ENCODE measurements around the gene KRTAP1-3.

The KRTAP1-3 gene

DNA sequence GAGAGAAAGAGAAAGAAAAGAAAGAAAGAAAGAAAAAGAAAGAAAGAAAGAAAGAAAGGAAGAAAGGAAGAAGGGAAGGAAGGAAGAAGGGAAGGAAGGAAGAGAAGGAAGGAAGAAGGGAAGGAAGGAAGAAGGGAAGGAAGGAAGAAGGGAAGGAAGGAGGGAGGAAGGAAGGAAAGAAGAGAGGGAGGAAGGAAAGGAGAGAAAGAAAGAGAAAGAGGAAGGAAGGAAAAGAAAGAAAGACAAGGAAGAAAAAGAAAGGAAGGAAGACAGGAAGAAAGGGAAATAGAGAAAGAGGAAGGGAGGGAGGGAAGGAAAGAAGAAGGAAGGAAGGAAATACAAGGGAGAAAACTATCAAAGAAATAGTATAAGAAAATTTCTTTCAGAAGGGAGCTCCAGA is 42.1 kb upstream of the KRTAP1-3 start:
- Histone ChIP-seq H3K27ac (ENCODE audit: low read depth, low read length) (no peak overlapping the region), H2BK120ac (ENCODE audit: insufficient read depth, low read length, poor library complexity) (no peak overlapping the region), H3K9ac (ENCODE audit: low read length) (no peak overlapping the region), H3K79me2 (ENCODE audit: control insufficient read depth, insufficient read depth, low read length, poor library complexity) (no peaks in the 10 kb centered on the region), H2BK12ac (ENCODE audit: low read length) (no peak overlapping the region), H3K4me2 (ENCODE audit: low read length) (no peak overlapping the region), H3K9me3 (ENCODE audit: insufficient read depth, low read depth, low read length) (no peaks in the 10 kb centered on the region), H3K4me3 (ENCODE audit: low read depth, low read length) (no peak overlapping the region), H4K91ac (ENCODE audit: low read depth, low read length) (no peak overlapping the region), H3K18ac (ENCODE audit: low read length) (no peak overlapping the region), H4K8ac (ENCODE audit: low read depth, low read length) (no peak overlapping the region), H4K12ac (ENCODE audit: low read depth, low read length) (no peak overlapping the region), H3K4ac (ENCODE audit: low read depth, low read length) (no peak overlapping the region), H2AK5ac (ENCODE audit: low read length) (no peak overlapping the region), H3K14ac (ENCODE audit: low read length) (no peak overlapping the region), H3K23ac (ENCODE audit: low read length) (no peak overlapping the region), H2BK5ac (ENCODE audit: low read depth, low read length, poor library complexity) (no peak overlapping the region), H3K79me1 (ENCODE audit: low read length) (no peaks in the 10 kb centered on the region), H2AFZ (ENCODE audit: insufficient read depth, low read length, poor library complexity) (no peak overlapping the region), H3K36me3 (ENCODE audit: control insufficient read depth in 1 of 2, insufficient read depth in 2 of 2, low read length in 2 of 2) (no peaks in the 10 kb centered on the region), H3K27me3 (ENCODE audit: insufficient read depth, low read length) (no peaks in the 10 kb centered on the region), H3K4me1 (ENCODE audit: control insufficient read depth in 1 of 2, insufficient read depth in 2 of 2, low read length in 2 of 2) (no peaks in the 10 kb centered on the region)
- DNase-seq = no peak

DNA sequence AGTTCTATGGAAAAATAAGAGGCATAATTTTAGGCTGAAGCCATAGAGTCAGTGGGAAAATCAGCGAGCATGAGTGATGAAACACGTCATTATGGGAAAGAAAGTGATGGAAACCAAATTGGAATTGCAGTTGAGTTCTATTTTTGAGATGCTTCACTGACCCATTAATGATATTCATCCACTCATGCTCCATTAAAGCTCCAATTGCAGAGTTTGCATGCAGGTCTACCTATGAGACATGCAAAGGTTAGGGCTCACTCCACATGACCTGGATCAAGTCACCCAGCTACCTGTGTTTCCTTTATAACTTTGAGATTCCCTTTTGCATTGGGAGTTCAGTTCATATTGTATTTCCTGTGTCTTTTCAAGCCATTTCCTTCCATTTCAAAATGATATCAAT is 39.0 kb upstream of the KRTAP1-3 start:
- no peaks in the 10 kb centered on the region for H3K27me3 ChIP-seq (ENCODE audit: insufficient read depth, low read length)
- H3K9me3 ChIP-seq (ENCODE audit: insufficient read depth, low read depth, low read length) = no peaks in the 10 kb centered on the region
- H3K27ac ChIP-seq (ENCODE audit: low read depth, low read length) = no peak overlapping the region
- no peak overlapping the region for H2BK5ac ChIP-seq (ENCODE audit: low read depth, low read length, poor library complexity)
- no peaks in the 10 kb centered on the region for H3K79me2 ChIP-seq (ENCODE audit: control insufficient read depth, insufficient read depth, low read length, poor library complexity)
- no peak overlapping the region for H3K4me2 ChIP-seq (ENCODE audit: low read length)
- H3K4ac ChIP-seq (ENCODE audit: low read depth, low read length) = no peak overlapping the region
- no peak overlapping the region for H2AK5ac ChIP-seq (ENCODE audit: low read length)
- DNase-seq = no peak
- no peak overlapping the region for H3K9ac ChIP-seq (ENCODE audit: low read length)
- no peak overlapping the region for H4K12ac ChIP-seq (ENCODE audit: low read depth, low read length)
- H2AFZ ChIP-seq (ENCODE audit: insufficient read depth, low read length, poor library complexity) = no peak overlapping the region
- no peaks in the 10 kb centered on the region for H3K4me1 ChIP-seq (ENCODE audit: control insufficient read depth in 1 of 2, insufficient read depth in 2 of 2, low read length in 2 of 2)
- H4K8ac ChIP-seq (ENCODE audit: low read depth, low read length) = no peak overlapping the region
- H2BK12ac ChIP-seq (ENCODE audit: low read length) = no peak overlapping the region
- no CpG with 5 or more reads among the region's 2 CpGs for WGBS (ENCODE audit: extremely low coverage, insufficient coverage, insufficient read length)
- H4K91ac ChIP-seq (ENCODE audit: low read depth, low read length) = no peak overlapping the region
- H3K14ac ChIP-seq (ENCODE audit: low read length) = no peak overlapping the region
- no peak overlapping the region for H2BK120ac ChIP-seq (ENCODE audit: insufficient read depth, low read length, poor library complexity)
- H3K23ac ChIP-seq (ENCODE audit: low read length) = no peak overlapping the region
- no peak overlapping the region for H3K4me3 ChIP-seq (ENCODE audit: low read depth, low read length)
- H3K18ac ChIP-seq (ENCODE audit: low read length) = no peak overlapping the region
- H3K79me1 ChIP-seq (ENCODE audit: low read length) = no peaks in the 10 kb centered on the region
- H3K36me3 ChIP-seq (ENCODE audit: control insufficient read depth in 1 of 2, insufficient read depth in 2 of 2, low read length in 2 of 2) = no peaks in the 10 kb centered on the region

- Histone ChIP-seq H3K27me3 (ENCODE audit: insufficient read depth, low read length) (no peaks in the 10 kb centered on the region), H3K79me2 (ENCODE audit: control insufficient read depth, insufficient read depth, low read length, poor library complexity) (no peaks in the 10 kb centered on the region)
These were observed 37.1 kb upstream of the KRTAP1-3 start for GRCh38 chr17:41071606-41072360.

GRCh38 chr17:41069031-41069430 is 34.4 kb upstream of the KRTAP1-3 start:
- DNase-seq = no peak
- Histone ChIP-seq H3K36me3 (ENCODE audit: control insufficient read depth in 1 of 2, insufficient read depth in 2 of 2, low read length in 2 of 2) (no peaks in the 10 kb centered on the region), H3K27ac (ENCODE audit: low read depth, low read length) (no peak overlapping the region), H3K79me2 (ENCODE audit: control insufficient read depth, insufficient read depth, low read length, poor library complexity) (no peaks in the 10 kb centered on the region), H2AK5ac (ENCODE audit: low read length) (no peak overlapping the region), H4K8ac (ENCODE audit: low read depth, low read length) (no peak overlapping the region), H3K4ac (ENCODE audit: low read depth, low read length) (no peak overlapping the region), H4K12ac (ENCODE audit: low read depth, low read length) (no peak overlapping the region), H3K23ac (ENCODE audit: low read length) (no peak overlapping the region), H2BK120ac (ENCODE audit: insufficient read depth, low read length, poor library complexity) (no peak overlapping the region), H2BK12ac (ENCODE audit: low read length) (no peak overlapping the region), H3K9me3 (ENCODE audit: insufficient read depth, low read depth, low read length) (no peaks in the 10 kb centered on the region), H2AFZ (ENCODE audit: insufficient read depth, low read length, poor library complexity) (no peak overlapping the region), H3K79me1 (ENCODE audit: low read length) (no peaks in the 10 kb centered on the region), H3K4me1 (ENCODE audit: control insufficient read depth in 1 of 2, insufficient read depth in 2 of 2, low read length in 2 of 2) (no peaks in the 10 kb centered on the region), H3K4me3 (ENCODE audit: low read depth, low read length) (no peak overlapping the region), H3K18ac (ENCODE audit: low read length) (no peak overlapping the region), H3K27me3 (ENCODE audit: insufficient read depth, low read length) (no peaks in the 10 kb centered on the region), H2BK5ac (ENCODE audit: low read depth, low read length, poor library complexity) (no peak overlapping the region), H4K91ac (ENCODE audit: low read depth, low read length) (no peak overlapping the region), H3K14ac (ENCODE audit: low read length) (no peak overlapping the region), H3K9ac (ENCODE audit: low read length) (no peak overlapping the region), H3K4me2 (ENCODE audit: low read length) (no peak overlapping the region)
- no CpG with 5 or more reads among the region's 3 CpGs for WGBS (ENCODE audit: extremely low coverage, insufficient coverage, insufficient read length)

More at GRCh38 chr17:41071606-41072360, 37.1 kb upstream of the KRTAP1-3 start:
- H3K18ac ChIP-seq (ENCODE audit: low read length) = no peak overlapping the region
- H2BK120ac ChIP-seq (ENCODE audit: insufficient read depth, low read length, poor library complexity) = no peak overlapping the region
- DNase-seq = no peak
- no peak overlapping the region for H2AK5ac ChIP-seq (ENCODE audit: low read length)
- no peak overlapping the region for H3K4me3 ChIP-seq (ENCODE audit: low read depth, low read length)
- no peak overlapping the region for H4K91ac ChIP-seq (ENCODE audit: low read depth, low read length)
- H3K9me3 ChIP-seq (ENCODE audit: insufficient read depth, low read depth, low read length) = no peaks in the 10 kb centered on the region
- H3K4ac ChIP-seq (ENCODE audit: low read depth, low read length) = no peak overlapping the region
- H2BK12ac ChIP-seq (ENCODE audit: low read length) = no peak overlapping the region
- H3K14ac ChIP-seq (ENCODE audit: low read length) = no peak overlapping the region
- H3K9ac ChIP-seq (ENCODE audit: low read length) = no peak overlapping the region
- no peak overlapping the region for H2BK5ac ChIP-seq (ENCODE audit: low read depth, low read length, poor library complexity)
- H3K4me1 ChIP-seq (ENCODE audit: control insufficient read depth in 1 of 2, insufficient read depth in 2 of 2, low read length in 2 of 2) = no peaks in the 10 kb centered on the region
- H2AFZ ChIP-seq (ENCODE audit: insufficient read depth, low read length, poor library complexity) = no peak overlapping the region
- no CpG with 5 or more reads among the region's 5 CpGs for WGBS (ENCODE audit: extremely low coverage, insufficient coverage, insufficient read length)
- no peak overlapping the region for H3K23ac ChIP-seq (ENCODE audit: low read length)
- no peaks in the 10 kb centered on the region for H3K79me1 ChIP-seq (ENCODE audit: low read length)
- H3K27ac ChIP-seq (ENCODE audit: low read depth, low read length) = no peak overlapping the region
- no peak overlapping the region for H4K12ac ChIP-seq (ENCODE audit: low read depth, low read length)
- no peak overlapping the region for H4K8ac ChIP-seq (ENCODE audit: low read depth, low read length)
- H3K4me2 ChIP-seq (ENCODE audit: low read length) = no peak overlapping the region
- no peaks in the 10 kb centered on the region for H3K36me3 ChIP-seq (ENCODE audit: control insufficient read depth in 1 of 2, insufficient read depth in 2 of 2, low read length in 2 of 2)
